H9 (cell line): Measurements from ENCODE around the gene IL20RA. TPM values are rescaled to one million over a fixed set of nuclear protein-coding genes. Genes with fewer than 3 reads are reported as not detected.

Source experiments
- DNase-seq: peaks from one replicate; pipeline ENCODE4 v3.0.0-alpha.2; 2017
- H2AFZ ChIP-seq: one replicate; pipeline ENCODE4 v1.6.1; 2013; ENCODE audit warnings: mild to moderate bottlenecking, low read length, control low read depth, moderate library complexity
- H2AK5ac ChIP-seq: 2 replicates; pipeline ENCODE4 v1.6.1; 2013; ENCODE audit warnings: low read length, control low read depth, mixed read lengths; ENCODE audit not compliant: insufficient read length
- H2BK120ac ChIP-seq: one replicate; pipeline ENCODE4 v1.6.1; 2013; ENCODE audit warnings: low read depth, mild to moderate bottlenecking, low read length, control low read depth, inconsistent platforms; ENCODE audit not compliant: poor library complexity, severe bottlenecking
- H2BK12ac ChIP-seq: 2 replicates; pipeline ENCODE4 v1.6.1; 2013; ENCODE audit warnings: low read length, control low read depth, mixed read lengths, low read depth; ENCODE audit not compliant: insufficient read length
- H2BK15ac ChIP-seq: 2 replicates; pipeline ENCODE4 v1.6.1; 2013; ENCODE audit warnings: low read depth, low read length, control low read depth
- H2BK20ac ChIP-seq: one replicate; pipeline ENCODE4 v1.6.1; 2013; ENCODE audit warnings: low read depth, mild to moderate bottlenecking, low read length, control low read depth, inconsistent platforms; ENCODE audit not compliant: poor library complexity, severe bottlenecking
- H2BK5ac ChIP-seq: 2 replicates; pipeline ENCODE4 v1.6.1; 2013; ENCODE audit warnings: low read length, control low read depth, mixed read lengths; ENCODE audit not compliant: insufficient read length
- H3K14ac ChIP-seq: 2 replicates; pipeline ENCODE4 v1.6.1; 2013; ENCODE audit warnings: low read length, control low read depth; ENCODE audit not compliant: insufficient read depth
- H3K18ac ChIP-seq: 2 replicates; pipeline ENCODE4 v1.6.1; 2013; ENCODE audit warnings: low read depth, mild to moderate bottlenecking, mixed read lengths, low read length, control low read depth; ENCODE audit not compliant: insufficient read length
- H3K23ac ChIP-seq: 2 replicates; pipeline ENCODE4 v1.6.1; 2013; ENCODE audit warnings: low read length, control low read depth, mixed read lengths, low read depth; ENCODE audit not compliant: insufficient read length
- H3K23me2 ChIP-seq: 2 replicates; pipeline ENCODE4 v1.6.1; 2013; ENCODE audit warnings: low read depth, mild to moderate bottlenecking, mixed read lengths, low read length, control low read depth; ENCODE audit not compliant: insufficient read length, poor library complexity, severe bottlenecking
- H3K27ac ChIP-seq: 2 replicates; pipeline ENCODE4 v1.5.1; 2013; ENCODE audit warnings: low read length, control low read depth, mixed read lengths, low read depth; ENCODE audit not compliant: insufficient read length
- H3K27me3 ChIP-seq: 2 replicates; pipeline ENCODE4 v1.6.1; 2013; ENCODE audit warnings: low read length, control low read depth, inconsistent platforms; ENCODE audit not compliant: insufficient read depth
- H3K4ac ChIP-seq: 2 replicates; pipeline ENCODE4 v1.6.1; 2013; ENCODE audit warnings: low read depth, mild to moderate bottlenecking, control low read depth, inconsistent platforms, low read length, moderate library complexity
- H3K4me1 ChIP-seq: 2 replicates; pipeline ENCODE4 v1.6.1; 2013; ENCODE audit warnings: low read length, control low read depth, inconsistent platforms; ENCODE audit not compliant: insufficient read depth
- H3K4me2 ChIP-seq: 2 replicates; pipeline ENCODE4 v1.6.1; 2013; ENCODE audit warnings: low read length, control low read depth, mixed read lengths; ENCODE audit not compliant: insufficient read length, insufficient read depth
- H3K56ac ChIP-seq: 2 replicates; pipeline ENCODE4 v1.6.1; 2013; ENCODE audit warnings: low read depth, mild to moderate bottlenecking, mixed read lengths, low read length, control low read depth; ENCODE audit not compliant: insufficient read length
- H3K79me1 ChIP-seq: 2 replicates; pipeline ENCODE4 v1.6.1; 2013; ENCODE audit warnings: low read depth, mild to moderate bottlenecking, moderate library complexity, low read length, control low read depth, inconsistent platforms; ENCODE audit not compliant: insufficient read depth, poor library complexity, severe bottlenecking
- H3K79me2 ChIP-seq: 2 replicates; pipeline ENCODE4 v1.6.1; 2013; ENCODE audit warnings: low read length, control low read depth, inconsistent platforms; ENCODE audit not compliant: insufficient read depth
- H3K9ac ChIP-seq: 2 replicates; pipeline ENCODE4 v1.6.1; 2013; ENCODE audit warnings: low read length, control low read depth, mixed read lengths; ENCODE audit not compliant: insufficient read length; ENCODE audit errors: extremely low read depth
- H3K9me3 ChIP-seq: one replicate; pipeline ENCODE4 v1.6.1; 2013; ENCODE audit warnings: low read depth, low read length, inconsistent platforms; ENCODE audit not compliant: control insufficient read depth
- H3T11ph ChIP-seq: one replicate; pipeline ENCODE4 v1.6.1; 2013; ENCODE audit warnings: mild to moderate bottlenecking, low read length, control low read depth, inconsistent platforms
- H4K20me1 ChIP-seq: one replicate; pipeline ENCODE4 v1.6.1; 2013; ENCODE audit not compliant: control insufficient read depth, insufficient read length, insufficient read depth
- H4K5ac ChIP-seq: 2 replicates; pipeline ENCODE4 v1.6.1; 2013; ENCODE audit warnings: low read depth, mild to moderate bottlenecking, mixed read lengths, low read length, control low read depth; ENCODE audit not compliant: insufficient read length
- H4K8ac ChIP-seq: replicated peaks from 2 replicates; pipeline ENCODE4 v1.6.1; 2013; ENCODE audit warnings: low read length, control low read depth, mixed read lengths, low read depth; ENCODE audit not compliant: insufficient read length
- H4K91ac ChIP-seq: 2 replicates; pipeline ENCODE4 v1.6.1; 2013; ENCODE audit warnings: low read depth, mild to moderate bottlenecking, moderate library complexity, mixed read lengths, low read length, control low read depth; ENCODE audit not compliant: insufficient read length
- H3K27ac Mint-ChIP-seq, 3 experiments: 2 replicates in 2 of 3; 3 replicates in 1 of 3; pipeline ENCODE4 v1.8.0; 2020 to 2021; ENCODE audit warnings: mixed read lengths in 3 of 3, mild to moderate bottlenecking in 1 of 3, moderate library complexity in 1 of 3
- H3K27me3 Mint-ChIP-seq: 2 replicates; pipeline ENCODE4 v1.8.0; 2021; ENCODE audit warnings: low read depth, mild to moderate bottlenecking, moderate library complexity, mixed read lengths
- H3K36me3 Mint-ChIP-seq, 3 experiments: 2 replicates in 2 of 3; 3 replicates in 1 of 3; pipeline ENCODE4 v1.8.0; 2020 to 2021; ENCODE audit warnings: low read depth in 3 of 3, mixed read lengths in 3 of 3; ENCODE audit not compliant: insufficient read depth in 1 of 3
- H3K4me1 Mint-ChIP-seq, 2 experiments: 2 replicates each; pipeline ENCODE4 v1.8.0; 2020; ENCODE audit warnings: mixed read lengths in 2 of 2
- H3K4me3 Mint-ChIP-seq, 2 experiments: 2 replicates in 1 of 2; 3 replicates in 1 of 2; pipeline ENCODE4 v1.8.0; 2020 to 2021; ENCODE audit warnings: mild to moderate bottlenecking in 2 of 2, mixed read lengths in 2 of 2, moderate library complexity in 1 of 2
- H3K9me3 Mint-ChIP-seq, 2 experiments: 2 replicates in 1 of 2; 3 replicates in 1 of 2; pipeline ENCODE4 v1.8.0; 2020; ENCODE audit warnings: mild to moderate bottlenecking in 2 of 2, mixed read lengths in 2 of 2, moderate library complexity in 1 of 2
- CTCF ChIP-seq: fragments of 200-600 bp; sonication (generic); conservative IDR thresholded peaks from 3 replicates; pipeline ENCODE4 v1.8.0; 2021; ENCODE audit warnings: antibody characterized with exemption, mild to moderate bottlenecking
- WGBS: extraction: QIAGEN DNeasy Blood & Tissue Kit; methylation state at CpG from one replicate; pipeline ENCODE4 v1.1.7; 2013; ENCODE audit warnings: missing lambda C conversion rate, low lambda C conversion rate, mixed read lengths; ENCODE audit not compliant: insufficient read length; ENCODE audit errors: extremely low coverage; 5-methylcytosine and 5-hydroxymethylcytosine counted together
- total RNA-seq: library from RNA; stranded (reverse); gene quantifications from 2 replicates; pipeline ENCODE4 v1.2.1, GENCODE V29; 2021

IL20RA gene
- total RNA-seq, 1 experiment from 2014 or later = 0.74 TPM

GRCh38 chr6:136964398-136964797 is 80.4 kb downstream of the IL20RA start:
- peaks cover 0 to 3% (median 0%) of the 10 kb centered on the region in 3 experiments; a peak in 2 of 7 replicates for H3K36me3 Mint-ChIP-seq

More at GRCh38 chr6:136964398-136964797, 80.4 kb downstream of the IL20RA start:
- TF ChIP-seq CTCF = no peak
- Histone ChIP-seq H3K4me2 (no peak overlapping the region), H3K23me2 (no peaks in the 10 kb centered on the region), H3K9me3 (no peaks in the 10 kb centered on the region), H2AK5ac (no peak overlapping the region), H4K20me1 (no peaks in the 10 kb centered on the region), H2BK12ac (no peak overlapping the region), H4K5ac (no peak overlapping the region), H3K18ac (no peak overlapping the region), H2BK15ac (no peak overlapping the region), H3K27me3 (no peaks in the 10 kb centered on the region), H4K8ac (no peak overlapping the region), H3K79me1 (no peaks in the 10 kb centered on the region), H3K23ac (no peak overlapping the region), H3K56ac (no peak overlapping the region), H4K91ac (no peak overlapping the region), H2AFZ (no peak overlapping the region), H2BK20ac (no peak overlapping the region), H3T11ph (no peak overlapping the region), H2BK120ac (no peak overlapping the region), H3K14ac (no peak overlapping the region), H3K4ac (no peak overlapping the region), H2BK5ac (no peak overlapping the region), H3K4me1 (peaks cover 6% of the 10 kb centered on the region), H3K27ac (no peak overlapping the region), H3K79me2 (no peaks in the 10 kb centered on the region), H3K9ac (no peak overlapping the region)
- H3K27ac Mint-ChIP-seq = no peak overlapping the region
- H3K9me3 Mint-ChIP-seq = no peaks in the 10 kb centered on the region
- DNase-seq = no peak
- no peaks in the 10 kb centered on the region; the same call in 1 of the 2 replicates for H3K27me3 Mint-ChIP-seq
- no peak overlapping the region for H3K4me3 Mint-ChIP-seq
- H3K4me1 Mint-ChIP-seq = peaks cover 16 to 28% of the 10 kb centered on the region in 2 experiments
- WGBS = no CpG with 5 or more reads among the region's 2 CpGs
